Upper lobe of left lung (tissue), 6 donors: Measurements from ENCODE around the gene RALGAPB. TPM values are rescaled to one million over a fixed set of nuclear protein-coding genes. Genes with fewer than 3 reads are reported as not detected.

Source experiments
- ATAC-seq, 2 donors: fragments of 200-7000 bp; cut with Tn5 transposase; one replicate each; pipeline ENCODE4 v1.9.1; 2022; ENCODE audit warnings: mild to moderate bottlenecking in 2 of 2, moderate library complexity in 2 of 2; ENCODE audit not compliant: low FRiP score in 2 of 2
- DNase-seq, 2 donors: peaks; one replicate each; pipeline ENCODE4 v3.0.0-alpha.2; 2019 to 2020
- H3K27ac ChIP-seq, 4 donors: fragments of 200-600 bp; sonication (generic); one replicate each; pipeline ENCODE4 v1.5.1; 2016 to 2019
- H3K27me3 ChIP-seq, 4 donors: fragments of 200-600 bp; sonication (generic); one replicate each; pipeline ENCODE4 v1.5.1; 2017 to 2019
- H3K36me3 ChIP-seq, 4 donors: fragments of 200-600 bp; sonication (generic); one replicate each; pipeline ENCODE4 v1.5.1; 2016 to 2019
- H3K4me1 ChIP-seq, 4 donors: fragments of 200-600 bp; sonication (generic); one replicate each; pipeline ENCODE4 v1.5.1; 2018 to 2019
- H3K4me3 ChIP-seq, 4 donors: fragments of 200-600 bp; sonication (generic); one replicate each; pipeline ENCODE4 v1.5.1; 2017 to 2019; ENCODE audit warnings: mild to moderate bottlenecking in 2 of 4, moderate library complexity in 1 of 4
- H3K9me3 ChIP-seq, 4 donors: fragments of 200-600 bp; sonication (generic); one replicate each; pipeline ENCODE4 v1.5.1; 2018 to 2019
- CTCF ChIP-seq, 6 experiments: fragments of 450-650 bp in 4 of 6; fragments of 200-600 bp in 2 of 6; sonication (generic) in 2 of 6; IDR thresholded peaks; one replicate each; pipeline ENCODE4 v1.5.1; 2016 to 2019; ENCODE audit warnings: antibody characterized with exemption in 6 of 6
- EP300 ChIP-seq, 4 donors: sonication (generic); formaldehyde crosslinking; IDR thresholded peaks; one replicate each; pipeline ENCODE4 v1.5.1; 2017; ENCODE audit warnings: antibody characterized with exemption in 4 of 4, control low read depth in 2 of 4
- POLR2A ChIP-seq, 4 donors: fragments of 450-650 bp; IDR thresholded peaks; one replicate each; pipeline ENCODE4 v1.5.1; 2016 to 2017; ENCODE audit warnings: antibody characterized with exemption in 4 of 4, mild to moderate bottlenecking in 2 of 4
- POLR2AphosphoS5 ChIP-seq, 2 donors: sonication (generic); formaldehyde crosslinking; IDR thresholded peaks; one replicate each; pipeline ENCODE4 v1.5.1; 2017; ENCODE audit warnings: antibody characterized with exemption in 2 of 2
- WGBS, 2 donors: methylation state at CpG; one replicate each; pipeline ENCODE4 v1.1.5; 2017 to 2018; 5-methylcytosine and 5-hydroxymethylcytosine counted together
- total RNA-seq, 6 donors: library from RNA; depleted of rRNA in 4 of 6; stranded (reverse); fragments of >200 nt in 4 of 6; gene quantifications; one replicate each; pipeline versions ENCODE4 v1.1.0 to v1.2.1, GENCODE V29; 2016 to 2021
- donor health status: DM: no; HTN: no; CAD: no; lungs with moderate emphysema.
- donor health status: DM: no; HTN: yes; CAD: no; lungs with severe emphysema.

Gene RALGAPB
- total RNA-seq, 6 donors from 2014 or later, result 27.0 to 76.5 (median 32.1) TPM

GRCh38 chr20:38523697-38524096 is 51.1 kb downstream of the RALGAPB start:
- no peak for DNase-seq

GRCh38 chr20:38528167-38528566 is 55.5 kb downstream of the RALGAPB start:
- DNase-seq, result no peak
- TF ChIP-seq EP300 (IDR thresholded peaks at IDR 0.05) (no peak), POLR2AphosphoS5 (IDR thresholded peaks at IDR 0.05) (no peak), POLR2A (IDR thresholded peaks at IDR 0.05) (no peak), CTCF (IDR thresholded peaks at IDR 0.05) (no peak)
- no peak for ATAC-seq
- Histone ChIP-seq H3K27ac (no peak overlapping the region), H3K9me3 (no peaks in the 10 kb centered on the region), H3K27me3 (no peaks in the 10 kb centered on the region), H3K36me3 (peaks cover 10 to 94% (median 49%) of the 10 kb centered on the region in 4 donors), H3K4me1 (no peaks in the 10 kb centered on the region), H3K4me3 (no peak overlapping the region)
- WGBS, 2 donors, result 96 to 98% methylated on average over 3 of the region's 3 CpGs

More at GRCh38 chr20:38523697-38524096, 51.1 kb downstream of the RALGAPB start:
- WGBS, 2 donors, result 92 to 100% methylated on average over 1 of the region's 1 CpG
- peaks cover 10 to 82% (median 41%) of the 10 kb centered on the region in 4 donors for H3K36me3 ChIP-seq
- H3K27ac ChIP-seq, result no peak overlapping the region
- no peak for ATAC-seq
- H3K4me1 ChIP-seq, result no peaks in the 10 kb centered on the region
- no peak overlapping the region for H3K4me3 ChIP-seq
- no peak for TF ChIP-seq EP300 (IDR thresholded peaks at IDR 0.05)
- H3K27me3 ChIP-seq, result no peaks in the 10 kb centered on the region
- no peaks in the 10 kb centered on the region for H3K9me3 ChIP-seq

- TF ChIP-seq EP300 (IDR thresholded peaks at IDR 0.05), result no peak
- no peak for TF ChIP-seq CTCF (IDR thresholded peaks at IDR 0.05)
- TF ChIP-seq POLR2AphosphoS5 (IDR thresholded peaks at IDR 0.05), result no peak
- TF ChIP-seq POLR2A (IDR thresholded peaks at IDR 0.05), result no peak
- ATAC-seq, result no peak
- Histone ChIP-seq H3K27ac (no peak overlapping the region), H3K9me3 (no peaks in the 10 kb centered on the region), H3K27me3 (no peaks in the 10 kb centered on the region), H3K36me3 (peaks cover under 1 to 95% (median 55%) of the 10 kb centered on the region in 4 donors), H3K4me3 (no peak overlapping the region), H3K4me1 (no peaks in the 10 kb centered on the region)
- DNase-seq, result no peak
- WGBS, 2 donors, result 97% methylated on average over 1 of the region's 1 CpG
Observed at GRCh38 chr20:38531021-38531420, 58.4 kb downstream of the RALGAPB start.

DNA sequence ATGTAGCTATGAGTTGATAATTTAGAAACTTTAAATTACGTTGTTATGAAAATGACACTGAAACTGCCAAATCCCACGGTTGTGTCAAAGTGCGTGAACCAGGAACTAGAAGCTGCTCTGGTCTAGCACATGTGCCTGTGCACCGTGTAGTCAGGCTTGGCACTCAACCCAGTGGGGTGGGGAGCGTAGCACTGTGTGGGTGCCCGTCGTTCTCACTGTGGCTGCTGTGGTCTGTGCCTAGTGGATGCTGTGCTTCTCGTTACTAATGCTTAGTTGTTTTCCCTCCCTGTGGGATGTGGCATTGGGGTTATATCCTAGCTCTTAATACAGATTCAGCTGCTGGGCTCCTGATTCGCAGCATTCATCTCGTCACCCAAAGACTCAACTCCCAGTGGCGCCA is 62.1 kb downstream of the RALGAPB start:
- no peaks in the 10 kb centered on the region for H3K9me3 ChIP-seq
- H3K4me1 ChIP-seq, result no peaks in the 10 kb centered on the region
- WGBS, 2 donors, result 95 to 96% methylated on average over 11 of the region's 11 CpGs
- H3K4me3 ChIP-seq, result no peak overlapping the region
- ATAC-seq (no peak), DNase-seq (peak in 1 of 2 donors; percentile 22)
- no peak overlapping the region for H3K27ac ChIP-seq
- H3K36me3 ChIP-seq, result peaks cover 11 to 98% (median 61%) of the 10 kb centered on the region in 4 donors
- TF ChIP-seq POLR2A (IDR thresholded peaks at IDR 0.05), result no peak
- TF ChIP-seq EP300 (IDR thresholded peaks at IDR 0.05), result no peak
- TF ChIP-seq CTCF (IDR thresholded peaks at IDR 0.05), result no peak
- TF ChIP-seq POLR2AphosphoS5 (IDR thresholded peaks at IDR 0.05), result no peak
- H3K27me3 ChIP-seq, result no peaks in the 10 kb centered on the region

- Histone ChIP-seq H3K9me3 (no peaks in the 10 kb centered on the region), H3K27ac (no peak overlapping the region), H3K4me3 (no peak overlapping the region)
Observed at GRCh38 chr20:38536310-38536709, 63.7 kb downstream of the RALGAPB start.

More at GRCh38 chr20:38536310-38536709, 63.7 kb downstream of the RALGAPB start:
- ATAC-seq (no peak), DNase-seq (no peak)
- Histone ChIP-seq H3K4me1 (no peaks in the 10 kb centered on the region), H3K27me3 (no peaks in the 10 kb centered on the region), H3K36me3 (peaks cover 11 to 100% (median 66%) of the 10 kb centered on the region in 4 donors)
- TF ChIP-seq POLR2AphosphoS5 (IDR thresholded peaks at IDR 0.05) (no peak), CTCF (IDR thresholded peaks at IDR 0.05) (no peak), POLR2A (IDR thresholded peaks at IDR 0.05) (no peak), EP300 (IDR thresholded peaks at IDR 0.05) (no peak)
- 92 to 98% methylated on average over 2 of the region's 2 CpGs for WGBS, 2 donors
